ENCODE data around the gene PRF1.

The PRF1 gene

DNA sequence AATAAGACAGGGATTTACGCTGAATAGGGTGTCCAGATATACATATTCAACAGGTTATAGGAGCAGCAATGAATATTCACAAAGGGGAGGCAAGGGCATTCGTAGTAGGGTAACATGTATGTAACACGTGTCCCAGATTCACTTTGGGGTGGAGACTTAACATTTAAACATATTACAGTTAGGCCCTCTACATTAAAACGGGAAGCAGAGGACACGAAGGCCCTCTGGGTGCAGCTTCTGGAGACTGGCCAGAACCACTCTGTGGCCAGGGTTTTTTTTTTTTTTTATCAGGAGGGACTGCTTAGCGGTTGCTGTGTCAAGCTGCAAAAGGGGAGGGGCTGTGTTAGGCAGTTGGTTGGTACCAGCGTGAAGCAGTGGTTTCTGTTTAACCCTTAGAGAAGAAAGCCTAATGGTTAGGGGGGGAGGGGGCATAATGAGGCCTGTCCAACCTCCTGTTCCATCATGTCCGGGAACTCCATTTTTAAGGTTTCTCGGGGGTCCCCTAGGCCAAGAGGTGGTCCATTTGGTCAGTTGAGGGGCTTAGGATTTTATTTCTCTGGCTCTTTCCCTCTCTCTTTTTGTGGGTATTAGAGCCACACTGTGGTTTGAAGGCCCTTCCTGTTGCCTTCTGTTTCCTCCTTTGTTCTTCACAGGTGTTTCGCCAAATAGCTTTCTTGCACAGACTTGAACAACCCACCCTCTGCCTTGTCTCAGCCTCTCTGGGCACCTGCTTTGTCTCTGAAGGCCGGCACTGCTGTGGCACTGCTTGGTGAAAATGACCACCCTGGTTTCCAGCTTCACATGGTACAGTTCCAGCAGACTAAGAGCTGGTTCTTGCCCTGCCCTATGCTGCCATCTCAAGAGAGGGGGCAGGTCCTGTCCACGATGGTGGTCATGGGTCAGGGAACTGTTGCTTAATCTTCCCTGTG, 26.4 kb downstream of the PRF1 start:
- peak in 2 of 5 experiments; percentile 52 to 58 for DNase-seq

DNA sequence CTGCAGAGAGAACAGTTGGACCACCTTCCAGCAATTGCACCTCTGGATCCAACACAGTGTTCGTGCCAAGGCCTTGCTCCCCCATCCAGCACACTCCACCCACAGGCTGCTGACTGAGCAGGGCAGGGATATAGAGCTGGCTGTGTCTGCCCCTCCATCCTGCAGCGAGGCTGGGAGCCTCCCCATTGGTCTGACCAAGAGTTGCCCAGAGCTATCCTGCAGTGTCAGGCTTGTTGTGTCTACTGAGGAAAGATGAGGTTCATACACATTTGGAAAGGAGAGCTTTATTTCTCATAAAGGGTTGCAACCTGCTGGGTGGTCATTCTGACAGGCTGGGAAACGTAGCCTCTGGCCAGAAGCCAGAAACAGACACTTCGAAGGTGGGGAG, 27.1 kb downstream of the PRF1 start:
- no peak for DNase-seq

DNA sequence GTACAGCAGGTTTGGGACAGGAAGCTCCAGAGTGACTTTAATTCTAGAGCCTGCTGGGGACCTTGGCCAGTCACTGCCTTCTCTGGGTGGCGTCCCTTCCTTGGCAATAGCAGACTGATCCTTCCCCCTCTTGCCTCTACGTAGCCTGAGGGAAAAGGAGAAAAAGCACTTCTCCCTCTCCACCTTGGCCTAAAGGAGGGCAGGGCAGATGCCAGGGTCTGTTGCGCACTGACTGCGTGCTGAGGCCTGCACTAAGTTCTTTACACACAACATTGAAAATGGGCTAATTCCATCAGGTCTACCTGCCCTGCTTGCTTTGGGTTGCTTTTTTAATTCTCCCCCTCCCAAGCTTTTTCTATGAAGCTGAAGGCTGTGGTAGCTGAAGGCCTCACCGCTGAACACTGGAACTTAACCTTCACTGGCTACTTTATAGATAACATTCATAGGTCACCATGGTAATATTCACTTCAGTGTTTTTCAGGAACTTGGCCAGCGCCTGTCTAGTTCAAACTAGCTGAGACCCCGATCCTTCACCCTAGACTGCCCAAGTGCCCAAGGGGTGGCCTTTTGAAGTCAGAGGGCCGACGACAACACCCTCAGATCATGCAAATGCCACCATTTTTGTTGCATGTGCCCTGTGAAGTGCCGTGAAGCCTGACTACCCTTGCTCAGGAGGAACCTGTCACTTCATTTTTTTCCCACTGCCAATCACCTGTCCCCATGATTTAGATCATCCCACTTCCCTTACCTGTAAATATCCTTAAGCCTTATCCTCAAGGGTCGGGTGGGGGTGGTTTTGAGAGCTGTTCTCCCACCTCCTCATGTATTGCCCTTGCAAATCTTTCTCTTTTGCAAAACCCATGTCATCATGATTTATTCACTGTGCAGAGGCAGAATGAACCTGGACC, 28.7 kb downstream of the PRF1 start:
- no peak for DNase-seq

DNA sequence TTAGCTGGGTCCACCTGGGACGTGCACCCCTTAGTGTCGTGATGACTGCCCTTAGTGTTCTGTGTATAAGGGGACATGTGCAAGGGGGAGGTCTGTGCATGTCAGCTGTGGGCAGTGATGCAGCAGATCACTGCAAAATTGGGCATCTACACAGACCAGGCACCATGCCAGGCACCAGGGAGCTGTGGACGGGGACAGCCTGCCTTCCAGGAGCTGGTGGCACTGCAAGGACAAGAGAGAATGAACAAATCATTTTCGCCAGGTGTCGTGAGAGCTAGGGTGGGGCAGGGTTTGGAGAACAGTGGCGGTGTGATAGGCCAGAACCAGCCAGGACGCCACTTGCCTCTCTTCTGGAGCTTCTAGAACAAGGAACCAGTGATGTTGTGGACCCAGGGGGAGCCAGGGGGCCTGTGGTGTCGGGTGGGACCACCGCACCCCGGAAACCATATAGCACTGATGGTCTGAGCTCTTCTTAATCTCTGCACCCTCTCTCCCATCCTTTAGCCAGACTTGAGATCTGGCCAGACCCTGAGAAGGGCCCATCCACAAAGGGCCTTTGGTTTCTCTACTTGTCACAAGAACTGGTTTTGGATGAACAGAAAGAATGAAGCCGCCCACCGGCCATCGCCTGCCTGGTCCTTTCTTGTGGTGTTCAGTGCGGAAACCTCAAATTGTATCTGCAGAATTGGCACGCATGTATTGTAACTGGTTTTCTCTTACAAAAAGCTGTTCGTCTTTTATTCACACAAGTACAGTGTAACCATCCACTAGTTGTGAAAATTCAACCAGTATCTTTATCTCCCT, 30.7 kb downstream of the PRF1 start:
- no peak for DNase-seq

DNA sequence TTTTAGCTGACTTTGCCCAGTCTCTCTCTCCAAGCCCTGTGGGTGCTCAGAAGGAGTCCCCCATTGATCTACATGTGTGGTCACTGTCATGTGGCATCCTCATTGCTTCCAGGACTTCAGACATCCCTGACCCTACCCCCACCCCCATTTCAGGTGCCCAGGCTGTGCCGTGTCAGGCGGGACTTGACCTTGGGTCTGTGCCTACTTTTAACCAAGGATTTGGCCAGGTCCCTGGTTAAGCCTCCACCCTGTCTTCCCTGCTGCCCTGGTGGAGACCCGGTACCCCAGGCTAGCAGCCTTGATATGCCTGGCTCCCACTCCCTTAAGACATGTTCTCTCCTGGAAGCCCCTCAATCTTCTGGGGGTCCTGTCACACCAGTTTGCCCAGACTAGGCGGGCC, 31.3 kb downstream of the PRF1 start:
- no peak for DNase-seq

DNA sequence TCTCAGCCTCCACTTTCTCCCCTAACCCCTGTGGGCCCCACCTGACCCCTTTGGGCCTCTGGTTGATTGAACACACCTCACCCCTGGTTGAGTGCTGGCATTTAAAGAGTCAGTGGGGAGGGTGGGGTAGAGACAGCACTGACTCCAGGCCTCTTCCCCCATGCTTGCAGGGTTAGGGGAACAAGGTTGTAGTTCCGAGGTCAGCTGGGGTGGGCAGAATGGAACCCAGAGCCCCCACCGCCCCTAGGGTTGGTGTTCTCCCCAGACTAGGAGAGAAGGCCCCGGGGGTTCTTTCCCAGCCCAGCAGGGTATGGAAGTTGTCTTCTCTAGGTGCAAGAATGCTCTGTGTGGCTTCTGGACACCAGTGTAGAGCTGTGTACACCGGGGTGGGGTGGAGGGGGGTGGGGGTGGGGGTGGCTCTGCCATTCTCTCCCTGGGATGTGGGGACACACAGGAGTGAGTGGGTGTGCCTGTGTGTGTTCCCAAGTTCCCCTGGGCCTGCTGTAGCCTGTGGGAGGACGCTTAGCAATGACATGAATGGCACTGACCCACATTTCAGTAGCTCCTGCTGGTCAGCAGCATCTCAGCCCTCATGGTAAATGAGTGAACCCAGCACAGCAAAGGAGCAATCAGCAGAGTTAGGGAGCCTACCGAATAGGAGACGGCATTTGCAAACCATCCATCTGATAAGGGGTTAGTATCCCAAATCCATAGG, 33.6 kb downstream of the PRF1 start:
- no peak for DNase-seq

DNA sequence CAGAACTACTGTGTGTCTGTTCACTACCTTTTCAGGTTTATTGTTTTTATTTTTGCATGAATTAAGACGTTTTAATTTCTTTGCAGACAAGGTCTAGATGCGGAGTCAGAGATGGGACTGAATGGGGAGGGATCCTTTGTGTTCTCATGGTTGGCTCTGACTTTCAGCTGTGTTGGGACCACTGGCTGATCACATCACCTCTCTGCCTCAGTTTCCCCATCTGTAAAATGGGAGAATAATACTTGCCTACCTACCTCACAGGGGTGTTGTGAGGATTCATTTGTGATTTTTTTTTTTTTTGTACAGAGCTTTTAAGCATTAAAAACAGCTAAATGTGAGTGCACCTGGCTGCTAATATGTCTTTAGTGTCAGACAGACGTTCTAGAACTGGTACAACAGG, 34.4 kb downstream of the PRF1 start:
- DNase-seq = no peak

DNA sequence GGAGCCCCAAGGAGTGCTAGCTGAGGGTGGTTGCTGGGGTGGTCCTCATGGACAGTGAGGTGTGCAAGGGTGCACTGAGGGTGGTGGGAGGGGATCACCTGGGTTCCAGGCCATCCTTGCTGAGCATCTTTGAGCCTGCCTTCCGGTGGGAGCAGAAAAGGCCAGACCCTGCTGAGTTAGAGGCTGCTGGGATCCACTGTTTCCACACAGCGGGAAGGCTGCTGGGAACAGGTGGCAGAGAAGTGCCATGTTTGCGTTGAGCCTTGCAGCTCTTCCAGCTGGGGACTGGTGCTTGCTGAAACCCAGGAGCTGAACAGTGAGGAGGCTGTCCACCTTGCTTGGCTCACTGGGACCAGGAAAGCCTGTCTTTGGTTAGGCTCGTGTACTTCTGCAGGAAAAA, 34.9 kb downstream of the PRF1 start:
- no peak for DNase-seq

DNA sequence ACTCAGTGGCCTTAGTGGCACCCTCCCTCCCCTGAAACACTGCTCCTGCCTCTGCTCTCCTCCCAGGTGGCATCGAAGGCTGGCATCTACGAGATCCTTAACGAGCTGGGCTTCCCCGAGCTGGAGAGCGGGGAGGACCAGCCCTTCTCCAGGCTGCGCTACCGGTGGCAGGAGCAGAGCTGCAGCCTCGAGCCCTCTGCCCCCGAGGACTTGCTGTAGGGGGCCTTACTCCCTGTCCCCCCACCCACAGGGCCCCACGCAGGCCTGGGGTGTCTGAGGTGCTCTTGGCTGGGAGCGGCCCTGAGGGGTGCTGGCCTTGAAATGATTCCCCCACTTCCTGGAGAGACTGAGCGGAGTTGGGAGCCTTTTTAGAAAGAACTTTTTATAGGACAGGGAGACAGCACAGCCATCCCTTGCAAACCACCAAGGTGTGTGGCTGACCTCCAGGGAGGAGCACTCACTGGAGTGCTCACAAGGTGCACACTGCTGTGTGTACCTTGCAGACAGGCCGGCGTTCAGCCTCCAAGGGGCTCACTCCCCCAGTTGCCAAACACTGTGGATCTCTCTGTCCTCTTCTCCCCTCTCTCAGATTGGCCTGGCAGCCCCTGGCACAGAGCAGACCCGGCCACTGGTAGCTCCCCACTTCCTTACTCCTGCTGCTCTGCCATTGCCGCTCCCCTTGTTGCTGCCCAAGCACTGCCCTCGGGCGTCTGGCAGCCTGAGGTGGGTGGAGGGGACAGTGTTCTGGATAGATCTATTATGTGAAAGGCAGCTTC, 35.8 kb downstream of the PRF1 start:
- no peak for DNase-seq

DNA sequence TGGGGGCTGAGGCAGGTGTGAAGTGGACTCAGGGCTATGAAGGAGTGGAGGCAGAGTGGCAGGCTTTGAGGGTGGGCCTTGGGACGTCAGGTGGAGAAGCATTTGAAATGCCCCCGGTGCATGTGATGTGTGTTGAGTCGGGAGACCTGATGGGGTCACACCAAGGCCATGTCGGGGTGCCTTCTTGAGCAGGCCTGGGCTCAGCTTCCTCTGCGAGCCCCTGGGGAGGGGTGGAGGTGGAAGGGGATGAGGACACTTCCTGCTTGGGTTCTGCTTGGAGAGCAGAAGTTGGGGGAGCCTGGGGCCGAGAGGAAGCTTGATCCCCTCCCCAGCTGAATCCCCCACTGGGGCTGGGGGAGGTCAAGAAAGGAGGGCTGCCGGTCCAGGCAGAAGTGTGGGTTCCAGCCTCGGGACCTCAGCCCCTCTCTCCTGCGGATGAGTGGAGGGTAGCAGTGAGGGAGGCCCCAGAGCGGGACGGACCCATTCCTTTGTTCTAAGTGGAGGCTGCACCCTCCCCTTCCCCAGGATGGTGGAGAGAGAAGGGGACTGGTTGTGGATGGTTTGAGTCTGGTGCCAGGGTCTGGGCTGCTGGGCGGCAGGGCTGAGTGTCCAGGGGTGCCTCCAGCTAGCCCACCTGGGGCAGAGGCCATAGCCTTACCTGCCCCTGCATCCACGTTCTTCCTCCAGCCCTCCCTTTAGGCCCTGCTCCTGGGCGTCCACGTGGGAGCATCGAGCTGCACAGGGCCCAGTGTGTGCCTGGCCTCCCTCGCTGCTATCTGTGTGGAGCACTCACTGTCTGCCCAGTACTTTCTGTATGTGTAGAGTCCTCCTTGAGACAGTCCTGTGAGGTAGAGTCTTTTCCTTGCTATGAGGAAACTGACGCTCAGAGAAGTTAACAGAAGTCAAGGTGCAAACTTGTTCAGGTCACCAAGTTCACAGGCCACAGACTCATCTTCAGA, 36.7 kb downstream of the PRF1 start:
- no peak for DNase-seq

DNA sequence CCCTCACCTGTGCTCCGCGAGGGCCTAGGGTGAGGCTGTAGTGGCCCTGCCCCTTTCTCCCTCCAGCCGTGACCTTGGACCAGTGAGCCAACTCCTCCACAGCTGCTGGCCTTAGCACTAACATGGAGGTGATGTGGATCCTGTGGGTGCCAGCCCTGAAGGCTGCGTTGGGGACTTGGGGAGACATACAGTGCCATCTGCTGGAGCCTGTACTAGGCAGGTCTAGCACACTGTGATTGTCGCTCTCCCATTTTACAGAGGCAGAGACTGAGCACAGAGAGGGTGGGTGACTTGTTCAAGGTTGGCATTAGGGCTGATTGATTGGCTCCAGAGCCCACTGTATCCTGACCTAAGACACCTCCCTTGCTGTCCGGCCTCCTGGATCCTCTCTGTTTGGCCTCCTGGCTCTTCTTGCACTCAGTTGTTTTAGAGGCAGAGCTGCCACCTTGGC, 37.6 kb downstream of the PRF1 start:
- DNase-seq = peak in 1 of 5 experiments; percentile 20

DNA sequence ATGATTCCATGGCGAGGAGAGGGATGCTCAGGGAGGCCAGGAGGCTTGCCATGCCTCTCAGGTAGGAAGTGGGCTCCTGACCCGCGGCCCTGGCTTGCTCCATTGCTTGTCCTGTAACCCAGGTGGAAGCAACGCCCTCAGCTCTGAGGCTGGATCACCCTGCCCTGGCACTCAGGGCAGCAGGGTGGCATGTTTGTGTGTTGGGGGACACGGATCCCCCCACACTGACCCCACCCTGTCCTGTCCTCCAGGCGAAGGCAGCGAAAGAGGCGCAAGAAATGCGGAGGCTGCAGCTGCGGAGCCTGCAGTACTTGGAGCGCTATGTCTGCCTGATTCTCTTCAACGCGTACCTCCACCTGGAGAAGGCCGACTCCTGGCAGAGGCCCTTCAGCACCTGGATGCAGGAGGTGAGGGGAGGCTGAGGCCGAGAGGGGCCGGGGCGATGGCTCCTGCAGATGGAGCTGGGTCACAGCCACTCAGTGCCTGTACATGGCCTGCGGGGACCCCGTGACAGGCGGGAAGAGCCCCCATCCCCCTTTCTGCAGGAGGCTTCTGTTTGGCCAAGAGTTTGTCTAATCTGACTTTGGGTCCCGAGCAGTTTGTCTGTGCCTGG, 38.3 kb downstream of the PRF1 start:
- no peak for DNase-seq

DNA sequence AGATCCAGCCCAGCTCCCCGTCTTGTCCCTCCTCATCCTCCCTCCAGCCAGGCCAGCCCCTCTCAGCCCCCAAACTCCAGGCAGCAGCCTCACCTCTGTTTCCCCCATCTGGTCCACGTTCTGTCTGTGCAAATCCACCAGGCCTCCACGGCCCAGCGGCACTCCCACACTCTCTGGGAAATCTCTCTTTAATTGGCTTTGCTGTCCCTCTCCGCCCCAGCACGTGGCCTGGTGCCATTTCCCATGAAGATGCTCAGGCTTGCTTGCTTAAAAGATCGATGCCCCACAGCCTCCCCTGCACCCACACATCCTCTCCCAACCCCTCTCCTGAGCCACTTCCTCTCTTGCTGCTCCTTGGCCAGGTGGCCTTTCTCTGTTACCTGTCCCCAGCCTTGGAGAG, 39.3 kb downstream of the PRF1 start:
- no peak for DNase-seq

DNA sequence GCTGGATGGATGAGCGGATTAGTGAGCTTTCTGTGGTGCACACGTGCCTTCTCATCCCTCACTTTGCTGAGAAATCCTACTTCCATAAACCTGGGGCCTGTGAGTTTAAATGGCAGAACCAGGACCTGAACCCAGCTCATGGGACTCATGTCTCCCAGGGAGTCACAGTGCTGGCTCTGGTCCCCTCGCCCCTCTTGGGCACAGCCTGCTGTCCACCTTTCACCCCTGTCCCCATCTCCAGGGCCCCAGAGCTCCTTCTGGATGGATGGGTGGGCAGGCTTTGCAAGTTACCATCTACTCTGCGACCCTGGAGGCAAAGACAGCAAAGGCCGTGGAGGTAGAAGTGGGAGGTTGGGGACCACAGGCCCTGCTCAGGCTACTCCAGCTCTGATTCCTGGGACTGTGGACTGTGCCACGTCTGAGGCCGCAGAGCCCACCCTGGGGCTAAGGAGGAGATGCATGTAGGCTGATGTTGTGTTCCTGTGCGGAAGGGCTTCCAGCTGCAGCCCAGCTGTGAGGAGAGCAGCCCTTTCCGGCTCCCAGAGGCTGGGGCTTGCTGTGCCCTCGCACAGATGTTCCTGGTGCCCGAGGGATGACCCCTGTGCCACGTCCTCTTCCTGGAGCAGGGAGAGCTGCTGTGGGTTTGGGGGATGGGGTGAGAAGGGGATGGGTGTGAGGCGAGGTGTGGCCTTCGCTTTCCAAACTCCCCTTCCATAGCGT, 40.3 kb downstream of the PRF1 start:
- no peak for DNase-seq

DNA sequence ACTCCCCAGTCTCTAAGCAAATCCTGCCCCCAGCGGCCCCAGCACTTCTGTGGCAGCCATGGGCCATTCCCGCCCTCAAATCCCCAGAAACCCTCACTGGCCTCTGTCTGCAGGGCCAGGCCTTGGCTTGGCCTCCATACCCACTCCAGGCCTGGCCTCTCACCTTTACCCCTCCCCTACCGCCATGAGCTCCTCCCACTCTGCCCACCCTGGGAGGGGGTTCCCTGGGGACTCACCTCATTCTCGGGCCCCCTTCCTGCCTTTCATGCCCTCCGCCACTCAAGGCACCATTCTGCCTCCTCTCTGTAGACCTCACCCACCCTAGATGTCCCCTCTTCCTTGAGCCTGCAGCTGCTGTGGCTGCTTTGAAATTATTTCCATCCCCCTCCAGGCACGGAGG, 41.0 kb downstream of the PRF1 start:
- no peak for DNase-seq

DNA sequence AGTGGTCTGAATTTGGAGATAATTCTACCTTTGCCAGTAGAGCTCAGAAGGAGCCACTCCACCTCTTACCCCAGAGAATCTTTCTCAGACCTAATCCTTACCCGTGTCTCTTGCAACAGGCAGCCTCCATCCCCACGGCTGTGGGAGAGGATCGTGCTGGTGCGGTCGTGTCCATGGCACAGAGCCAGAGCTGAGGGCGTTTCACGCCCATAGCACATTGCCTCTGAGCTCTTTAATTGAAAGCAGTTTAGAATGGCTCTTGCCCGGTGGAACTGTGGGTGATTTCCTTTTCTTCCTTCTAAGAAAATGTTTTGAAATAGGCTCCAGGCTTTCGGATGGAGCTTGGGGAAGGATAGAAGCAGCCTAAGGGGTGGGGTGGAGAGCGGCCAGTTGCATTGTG, 41.5 kb downstream of the PRF1 start:
- DNase-seq = no peak

DNA sequence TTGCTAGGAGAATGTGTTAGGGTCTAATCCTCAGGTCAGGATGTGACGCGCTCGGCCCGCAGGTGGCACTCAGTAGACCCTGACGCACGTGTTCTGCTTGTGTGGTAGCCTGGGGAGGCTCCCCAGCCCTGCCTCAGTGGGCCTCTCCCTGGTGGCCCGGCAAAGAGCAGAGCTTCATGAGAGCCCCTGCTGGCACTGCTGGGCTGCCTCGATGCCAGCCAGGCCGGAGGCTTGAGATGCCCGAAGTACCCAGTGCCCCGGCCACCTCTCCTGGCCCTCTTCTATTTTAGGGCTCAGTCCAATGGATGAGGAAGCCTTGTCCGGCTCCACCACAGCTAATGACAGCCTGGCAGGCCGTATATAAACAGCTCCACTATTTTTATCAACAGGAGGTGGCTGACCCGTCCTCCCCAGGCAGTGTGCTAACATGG, 42.0 kb downstream of the PRF1 start:
- no peak for DNase-seq

DNA sequence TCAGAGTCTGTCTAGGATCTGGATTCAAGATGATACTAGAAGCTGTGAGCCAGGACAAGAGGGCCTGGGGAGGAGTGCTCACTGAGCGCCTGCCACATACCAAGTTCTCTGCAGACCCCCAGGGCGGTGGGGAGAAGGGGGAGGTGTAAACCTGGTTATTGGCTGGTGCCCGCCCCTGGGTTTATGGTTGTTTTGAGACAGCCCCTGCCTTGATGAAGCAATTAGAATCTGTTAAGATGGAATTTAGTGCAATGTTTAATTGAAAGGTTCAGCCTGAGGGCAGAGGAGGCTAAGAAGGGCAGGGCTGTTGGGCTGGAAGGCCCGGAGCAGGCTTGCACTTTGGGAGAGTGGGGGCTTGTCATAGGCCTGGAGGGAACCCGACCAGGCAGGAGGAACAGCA, 42.7 kb downstream of the PRF1 start:
- no peak for DNase-seq
